Measurements from ENCODE around the gene FLNB.

FLNB gene

DNA sequence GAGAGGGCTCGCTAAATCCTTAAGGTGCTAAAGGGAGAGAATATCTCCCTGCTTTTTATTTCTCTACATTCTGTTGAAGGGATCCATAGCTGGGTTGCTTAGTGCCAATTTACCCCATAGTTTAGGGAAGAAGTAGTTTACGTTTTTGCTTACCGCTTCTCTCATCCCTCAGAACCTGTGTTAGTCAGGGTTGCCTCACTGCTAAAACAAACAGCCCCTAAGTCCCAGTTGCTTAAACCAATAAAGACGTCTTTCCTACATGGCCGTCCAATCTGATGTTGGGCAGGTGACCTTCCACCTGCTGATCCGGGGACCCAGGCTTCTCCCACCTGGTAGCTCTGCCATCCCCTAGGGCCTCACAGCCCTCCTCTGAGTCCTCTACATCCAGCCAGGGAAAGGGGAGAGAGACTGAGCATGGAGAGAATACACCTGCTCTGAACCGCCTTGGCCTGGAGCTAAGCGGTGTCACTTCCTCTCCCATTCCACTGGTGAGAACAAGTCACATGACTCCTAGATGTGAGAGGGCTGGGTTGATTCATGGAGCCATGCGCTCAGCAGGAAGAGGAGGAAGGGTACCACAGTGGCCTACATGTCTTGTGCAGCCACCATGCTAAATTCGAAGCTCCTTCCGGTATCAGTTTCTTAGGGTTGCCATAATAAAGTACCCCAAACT is 176.2 kb downstream of the FLNB start:
- DNase-seq (ENCODE audit: extremely low read depth, low read depth) = no peak
- TF ChIP-seq, protein P1, sequence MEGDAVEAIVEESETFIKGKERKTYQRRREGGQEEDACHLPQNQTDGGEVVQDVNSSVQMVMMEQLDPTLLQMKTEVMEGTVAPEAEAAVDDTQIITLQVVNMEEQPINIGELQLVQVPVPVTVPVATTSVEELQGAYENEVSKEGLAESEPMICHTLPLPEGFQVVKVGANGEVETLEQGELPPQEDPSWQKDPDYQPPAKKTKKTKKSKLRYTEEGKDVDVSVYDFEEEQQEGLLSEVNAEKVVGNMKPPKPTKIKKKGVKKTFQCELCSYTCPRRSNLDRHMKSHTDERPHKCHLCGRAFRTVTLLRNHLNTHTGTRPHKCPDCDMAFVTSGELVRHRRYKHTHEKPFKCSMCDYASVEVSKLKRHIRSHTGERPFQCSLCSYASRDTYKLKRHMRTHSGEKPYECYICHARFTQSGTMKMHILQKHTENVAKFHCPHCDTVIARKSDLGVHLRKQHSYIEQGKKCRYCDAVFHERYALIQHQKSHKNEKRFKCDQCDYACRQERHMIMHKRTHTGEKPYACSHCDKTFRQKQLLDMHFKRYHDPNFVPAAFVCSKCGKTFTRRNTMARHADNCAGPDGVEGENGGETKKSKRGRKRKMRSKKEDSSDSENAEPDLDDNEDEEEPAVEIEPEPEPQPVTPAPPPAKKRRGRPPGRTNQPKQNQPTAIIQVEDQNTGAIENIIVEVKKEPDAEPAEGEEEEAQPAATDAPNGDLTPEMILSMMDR (IDR thresholded peaks at IDR 0.05; ENCODE audit: low read depth, low read length, missing control alignments) = no peak
- no peak overlapping the region for H3K4me3 ChIP-seq (replicated peaks; ENCODE audit: low read depth, low read length)

DNA sequence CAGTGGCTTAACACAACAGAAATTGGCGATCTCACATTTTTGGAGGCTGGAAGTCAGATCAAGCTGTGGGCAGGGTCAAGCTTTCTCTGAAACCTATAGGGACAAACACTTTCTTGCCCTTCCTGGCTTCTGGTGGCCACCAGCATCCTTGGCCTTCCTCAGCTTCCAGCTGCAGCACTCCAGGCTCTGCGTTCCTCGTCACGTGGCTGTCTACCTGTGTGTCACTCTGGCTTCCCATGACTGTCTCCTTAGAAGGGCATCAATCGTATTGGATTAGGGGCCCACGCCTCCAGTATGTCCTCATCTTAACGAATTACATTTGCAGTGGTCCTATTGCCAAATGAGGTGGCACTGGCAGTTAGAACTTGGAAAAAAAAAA is 176.7 kb downstream of the FLNB start:
- TF ChIP-seq, protein P1 (IDR thresholded peaks at IDR 0.05; ENCODE audit: low read depth, low read length, missing control alignments) = no peak
- H3K4me3 ChIP-seq (replicated peaks; ENCODE audit: low read depth, low read length) = no peak overlapping the region
- no peak for DNase-seq (ENCODE audit: extremely low read depth, low read depth)

DNA sequence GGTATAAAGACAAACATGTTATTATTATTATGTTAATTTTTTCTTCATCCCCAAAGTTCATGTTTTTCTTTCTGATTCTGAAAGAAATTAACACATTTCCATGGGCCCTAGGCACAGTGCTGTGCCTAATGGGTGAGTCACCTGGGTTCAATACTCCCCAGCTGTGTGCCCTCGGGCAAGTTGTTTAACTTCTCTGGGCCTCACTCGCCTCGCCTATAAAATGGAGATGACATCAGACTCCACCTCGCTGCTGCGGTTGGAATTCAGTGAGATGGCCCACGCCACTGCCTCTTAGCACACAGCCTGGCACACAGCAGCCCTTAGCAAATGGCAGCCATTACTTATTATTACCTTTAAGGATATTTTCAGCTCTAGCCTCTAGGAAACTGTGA is 179.9 kb downstream of the FLNB start:
- no peak overlapping the region for H3K4me3 ChIP-seq (replicated peaks; ENCODE audit: low read depth, low read length)
- peak; percentile 21 for DNase-seq (ENCODE audit: extremely low read depth, low read depth)
- TF ChIP-seq, protein P1 (IDR thresholded peaks at IDR 0.05; ENCODE audit: low read depth, low read length, missing control alignments) = no peak

DNA sequence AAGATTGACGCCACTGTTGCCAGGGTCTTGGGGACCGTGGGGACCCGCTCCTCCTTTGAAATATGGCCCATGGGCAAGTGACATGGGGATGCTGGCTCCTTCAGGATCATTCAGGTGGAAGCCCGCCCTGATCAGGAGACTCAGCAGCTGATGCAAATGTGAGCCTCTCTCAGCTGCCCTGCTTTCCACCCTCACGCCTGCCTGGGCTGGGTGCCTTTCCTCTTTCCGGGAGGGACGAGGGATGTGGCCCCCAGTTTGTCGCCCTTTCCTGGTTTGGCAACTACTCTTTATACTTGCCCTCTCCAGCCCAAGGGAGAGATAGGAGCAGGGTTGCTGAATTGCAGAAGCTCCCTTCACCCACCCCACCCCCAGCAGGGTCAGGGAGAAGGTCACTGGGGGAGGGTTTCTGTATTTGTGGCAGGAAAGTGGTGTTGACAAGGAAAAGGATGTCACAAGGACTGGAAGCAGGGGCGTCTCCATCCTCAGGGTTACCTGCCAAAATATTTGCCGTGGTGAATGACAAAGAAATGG is 180.8 kb downstream of the FLNB start:
- DNase-seq (ENCODE audit: extremely low read depth, low read depth) = no peak
- H3K4me3 ChIP-seq (replicated peaks; ENCODE audit: low read depth, low read length) = no peak overlapping the region
- TF ChIP-seq, protein P1 (IDR thresholded peaks at IDR 0.05; ENCODE audit: low read depth, low read length, missing control alignments) = no peak

DNA sequence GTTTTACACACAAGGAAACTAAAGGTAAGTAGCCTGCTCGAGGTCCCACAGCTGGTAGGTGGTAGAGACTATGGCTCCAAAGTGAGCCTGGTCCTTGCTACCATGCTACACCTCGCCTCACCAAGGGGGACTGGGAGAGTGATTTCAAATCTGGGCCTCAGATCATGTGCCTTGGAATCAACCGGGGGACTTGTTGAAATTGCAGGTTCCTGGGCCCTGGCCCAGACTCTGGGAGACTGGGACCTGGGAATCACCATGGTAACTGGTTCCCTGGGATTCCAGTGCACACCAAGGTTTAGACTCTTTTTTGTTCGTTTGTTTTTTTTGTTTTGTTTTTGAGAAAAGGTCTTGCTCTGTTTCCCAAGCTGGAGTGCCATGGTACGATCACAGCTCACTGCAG is 181.5 kb downstream of the FLNB start:
- no peak for DNase-seq (ENCODE audit: extremely low read depth, low read depth)
- TF ChIP-seq, protein P1 (IDR thresholded peaks at IDR 0.05; ENCODE audit: low read depth, low read length, missing control alignments) = no peak
- no peak overlapping the region for H3K4me3 ChIP-seq (replicated peaks; ENCODE audit: low read depth, low read length)

DNA sequence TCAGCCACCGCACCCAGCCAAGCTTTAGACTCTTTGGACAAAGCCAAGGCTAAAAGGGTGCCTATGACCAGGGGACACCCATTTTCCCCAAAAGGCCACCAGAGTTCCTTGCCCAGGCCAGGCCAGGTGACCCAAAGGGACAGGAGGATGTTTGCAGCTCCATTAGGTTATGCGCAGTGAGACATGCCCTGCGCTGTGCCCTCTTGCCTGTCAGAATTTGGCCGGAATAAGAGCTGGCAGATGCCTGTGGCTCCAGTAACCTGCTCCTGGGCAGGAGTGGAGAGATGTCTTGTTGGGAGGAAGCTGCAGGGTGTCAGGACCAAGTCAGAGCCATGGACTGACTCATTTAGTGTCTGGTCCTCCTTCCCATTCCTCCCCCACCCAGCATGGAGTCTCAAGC is 182.1 kb downstream of the FLNB start:
- DNase-seq (ENCODE audit: extremely low read depth, low read depth) = no peak
- TF ChIP-seq, protein P1 (IDR thresholded peaks at IDR 0.05; ENCODE audit: low read depth, low read length, missing control alignments) = no peak
- H3K4me3 ChIP-seq (replicated peaks; ENCODE audit: low read depth, low read length) = no peak overlapping the region

DNA sequence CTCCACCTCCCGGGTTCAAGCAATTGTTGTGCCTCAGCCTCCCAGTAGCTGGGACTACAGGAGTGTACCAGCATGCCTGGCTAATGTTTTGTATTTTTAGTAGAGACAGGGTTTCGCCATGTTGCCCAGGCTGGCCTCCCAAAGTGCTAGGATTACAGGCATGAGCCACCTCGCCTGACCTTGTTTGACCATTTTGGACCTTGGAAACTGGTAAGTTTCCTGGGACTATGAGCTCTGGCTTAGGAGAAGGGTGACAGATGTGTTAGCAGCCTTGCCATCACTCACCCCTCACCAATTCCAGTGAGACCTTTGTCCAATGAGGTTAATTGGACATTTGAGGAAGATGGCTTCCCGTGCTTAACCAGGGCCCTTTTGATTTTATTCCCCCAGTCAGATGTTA is 182.7 kb downstream of the FLNB start:
- H3K4me3 ChIP-seq (replicated peaks; ENCODE audit: low read depth, low read length) = no peak overlapping the region
- no peak for DNase-seq (ENCODE audit: extremely low read depth, low read depth)
- TF ChIP-seq, protein P1 (IDR thresholded peaks at IDR 0.05; ENCODE audit: low read depth, low read length, missing control alignments) = no peak

Measured in HFF-Myc (cell line).